Stimulated activated CD4-positive, alpha-beta T cell treated with anti-CD3 and anti-CD28 coated beads, TNF-alpha, amount 100 ng/mL, for 1 hour (primary cell): ENCODE data around the gene CYB561D2.
"Not testable (repeated sequence)": the region's sequence is repeated elsewhere in the genome, so short reads cannot be mapped to it uniquely, and the experiment has no call there.

ENCODE experiments used
- DNase-seq, 3 donors: peaks; one replicate each; pipeline ENCODE4 v3.0.0-alpha.2; 2020; ENCODE audit warnings: low read depth in 3 of 3, low spot score in 1 of 3

CYB561D2 gene

GRCh38 chr3:50350527-50351322, at the start of gene CYB561D2, which contains the start of gene NPRL2:
Gene CYB561D2 (plus strand): TSS chr3:50350862. CDS start chr3:50351434, 572 bp downstream.
Gene NPRL2 (minus strand): TSS chr3:50350775. CDS start chr3:50350652, 123 bp downstream.
- peak; percentile 96 to 99 (median 96) for DNase-seq

GRCh38 chr3:50302095-50303012, 48.3 kb upstream of the CYB561D2 start:
- no peak for DNase-seq

- no peak for DNase-seq
These were observed 47.4 kb upstream of the CYB561D2 start, which contains the start of gene HYAL1 for GRCh38 chr3:50303013-50303815. Gene HYAL1 (minus strand): TSS chr3:50303574. CDS start chr3:50302956, 618 bp downstream.

GRCh38 chr3:50304601-50305000, 46.1 kb upstream of the CYB561D2 start:
- no peak for DNase-seq

- DNase-seq = not testable (repeated sequence)
These were observed 38.6 kb upstream of the CYB561D2 start for GRCh38 chr3:50312041-50312440.

- DNase-seq = no peak
These were observed 36.3 kb upstream of the CYB561D2 start for GRCh38 chr3:50314342-50314741.

GRCh38 chr3:50314816-50315215, 35.8 kb upstream of the CYB561D2 start:
- no peak for DNase-seq

GRCh38 chr3:50316657-50317242, 33.9 kb upstream of the CYB561D2 start:
- DNase-seq = peak in 1 of 3 donors; percentile 42

GRCh38 chr3:50317300-50317699, 33.4 kb upstream of the CYB561D2 start:
- no peak for DNase-seq

GRCh38 chr3:50318163-50318562, 32.5 kb upstream of the CYB561D2 start:
- DNase-seq = no peak

GRCh38 chr3:50318615-50319014, 32.0 kb upstream of the CYB561D2 start:
- DNase-seq = no peak

- no peak for DNase-seq
These were observed 31.3 kb upstream of the CYB561D2 start for GRCh38 chr3:50319181-50319893.

GRCh38 chr3:50319894-50320625, 30.6 kb upstream of the CYB561D2 start:
- DNase-seq = no peak

- DNase-seq = peak in 2 of 3 donors; percentile 36 to 52
These were observed 29.8 kb upstream of the CYB561D2 start for GRCh38 chr3:50320853-50321335.

GRCh38 chr3:50321336-50322114, 29.1 kb upstream of the CYB561D2 start:
- peak in 2 of 3 donors; percentile 55 to 65 for DNase-seq

- DNase-seq = no peak
These were observed 28.6 kb upstream of the CYB561D2 start for GRCh38 chr3:50322115-50322385.

- DNase-seq = no peak
These were observed 28.1 kb upstream of the CYB561D2 start, which contains the start of gene HYAL2 for GRCh38 chr3:50322386-50323091. Gene HYAL2 (minus strand): TSS chr3:50322745. CDS start chr3:50320489, 2,256 bp downstream.
